ENCODE measurements around the gene NXT2. TPM values are rescaled to one million over a fixed set of nuclear protein-coding genes. Genes with fewer than 3 reads are reported as not detected.
A peak's percentile ranks its signal among the peaks of the same experiment; 100 is the strongest.
"Not testable (repeated sequence)": the region's sequence is repeated elsewhere in the genome, so short reads cannot be mapped to it uniquely, and the experiment has no call there.

NXT2 gene
- total RNA-seq: 8.1 TPM
- long read RNA-seq, transcript NXT2-203 (4 exons, 2,562 nt): minor isoform, 6 of 15 reads
- long read RNA-seq, transcript NXT2-202 (4 exons, 1,085 nt): major isoform, 8 of 15 reads
- long read RNA-seq, partial matches to known transcripts: 0 of 15 reads
- long read RNA-seq, other reads (novel, unspliced or antisense): 1 of 15 reads

DNA sequence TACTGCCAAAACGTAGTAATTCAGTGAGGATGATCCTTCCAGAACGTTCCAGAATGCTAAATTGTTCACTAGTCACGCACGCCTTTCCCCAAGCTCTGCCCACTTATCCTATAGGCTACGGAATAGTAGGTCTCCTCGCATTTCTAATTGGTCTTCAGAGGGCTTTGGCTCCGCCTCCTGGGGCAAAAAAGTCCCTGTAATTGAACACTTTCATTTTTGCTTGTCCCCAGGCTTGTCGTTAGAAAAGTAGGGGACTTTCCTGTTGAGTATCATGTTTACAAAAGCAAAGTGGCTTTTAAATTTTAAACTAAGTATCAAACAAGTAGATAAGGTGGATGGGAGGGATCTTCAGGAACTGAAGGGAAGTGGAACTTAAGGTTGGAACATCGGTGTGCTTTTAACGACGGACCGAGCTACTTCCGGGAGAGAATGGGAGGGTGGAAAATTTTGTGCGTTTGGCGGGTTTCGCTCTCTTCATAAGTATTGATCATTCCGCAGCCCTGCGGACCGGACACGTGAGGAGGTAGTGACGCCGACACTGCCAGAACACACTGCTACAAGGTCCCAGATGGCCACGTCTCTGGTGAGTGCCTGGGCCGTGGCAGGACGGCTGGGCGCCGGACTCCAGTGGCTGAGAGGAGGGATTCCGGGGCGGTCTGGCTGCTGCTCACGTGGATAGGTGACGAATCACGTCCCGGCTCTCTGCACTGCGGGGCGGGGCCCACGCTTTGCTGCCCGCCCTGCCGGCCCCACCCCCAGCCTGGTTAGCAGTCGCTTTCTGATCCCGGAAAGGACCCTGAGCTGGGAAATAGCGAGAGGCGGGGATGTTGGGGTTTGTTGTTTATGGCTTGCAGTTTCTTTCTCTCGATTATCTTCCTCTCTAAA lies at the start of gene NXT2:
Gene NXT2 (plus strand): TSS at position 406 of the 885 bp plus-strand sequence. CDS start 163 bp downstream, at position 569.
- DNase-seq (ENCODE audit: low spot score): peak; percentile 94

DNA sequence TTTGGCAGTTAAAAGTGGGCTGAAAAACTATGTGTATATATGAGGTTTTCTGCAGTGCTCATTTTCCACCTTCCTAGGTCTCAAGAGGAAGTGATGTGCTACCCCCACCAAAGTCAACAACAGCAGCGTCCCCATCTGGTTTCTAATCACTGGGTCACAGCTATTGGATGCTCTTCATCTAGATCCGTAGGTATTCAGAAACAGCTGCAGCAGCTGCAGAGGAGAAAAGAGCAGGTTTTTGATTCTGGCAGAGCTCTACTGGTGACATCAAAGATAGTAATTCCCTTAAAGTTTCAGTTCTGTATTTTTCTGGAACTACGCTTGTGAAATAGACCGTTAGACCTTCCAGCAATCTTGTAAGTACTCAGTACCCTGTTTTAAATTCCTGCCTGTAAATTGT lies 49.0 kb upstream of the NXT2 start:
- DNase-seq (ENCODE audit: low spot score): no peak

GRCh38 chrX:109489174-109489573 lies 47.5 kb upstream of the NXT2 start:
- DNase-seq (ENCODE audit: low spot score): no peak

DNA sequence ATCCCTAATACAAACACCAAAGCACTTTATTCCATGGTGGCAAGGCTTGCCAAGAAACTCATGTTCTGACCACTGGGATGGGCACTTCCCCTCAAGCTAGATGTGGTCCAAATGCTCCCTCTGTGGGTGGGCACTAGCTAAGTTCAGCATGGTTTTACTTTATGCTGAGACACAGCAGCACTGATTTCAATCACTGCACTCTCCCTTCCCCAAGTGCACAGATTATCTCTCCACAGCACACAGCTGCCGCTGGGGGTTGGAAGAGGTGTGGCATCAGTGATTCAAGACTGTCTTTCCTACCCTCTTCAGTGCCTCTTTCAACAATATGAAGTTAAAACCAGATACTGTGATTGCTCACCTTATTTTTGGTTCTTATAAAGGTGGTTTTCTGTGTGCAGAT lies 38.2 kb upstream of the NXT2 start:
- DNase-seq (ENCODE audit: low spot score): no peak

- no peak for DNase-seq (ENCODE audit: low spot score)
These were observed 35.5 kb upstream of the NXT2 start for GRCh38 chrX:109501176-109501575.

- DNase-seq (ENCODE audit: low spot score): no peak
These were observed 27.7 kb upstream of the NXT2 start for GRCh38 chrX:109508915-109509314.

DNA sequence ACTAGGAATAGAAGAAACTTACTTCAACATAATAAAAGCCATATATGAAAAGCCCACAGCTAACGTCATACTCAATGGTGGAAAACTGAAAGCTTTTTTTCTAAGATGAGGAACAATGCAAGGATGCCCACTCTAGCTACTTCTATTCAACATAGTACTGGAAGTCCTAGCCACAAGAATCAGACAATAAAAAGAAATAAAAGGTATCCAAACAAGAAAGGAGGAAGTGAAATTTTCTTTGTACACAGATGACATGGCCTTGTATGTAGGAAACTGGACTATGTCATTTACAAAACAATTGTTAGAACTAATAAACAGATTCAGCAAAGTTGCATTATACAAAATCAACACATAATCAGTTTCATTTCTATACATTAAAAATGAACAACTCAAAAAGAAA lies 25.5 kb upstream of the NXT2 start:
- DNase-seq (ENCODE audit: low spot score): no peak

DNA sequence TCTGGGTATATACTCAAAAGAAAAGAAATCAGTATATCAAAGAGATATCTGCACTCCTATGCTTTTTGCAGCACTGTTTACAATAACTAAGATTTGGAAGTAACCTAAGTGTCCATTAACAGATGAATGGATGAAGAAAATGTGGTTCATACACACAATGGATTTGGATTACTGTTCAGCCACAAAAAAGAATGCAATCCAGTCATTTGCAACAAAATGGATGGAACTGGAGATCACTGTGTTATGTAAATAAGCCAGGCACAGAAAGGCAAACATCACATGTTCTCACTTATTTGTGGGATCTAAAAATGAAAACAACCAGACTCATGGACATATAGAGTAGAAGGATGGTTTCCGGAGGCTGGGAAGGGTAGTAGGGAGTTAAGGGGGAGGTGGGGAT lies 17.6 kb upstream of the NXT2 start:
- no peak for DNase-seq (ENCODE audit: low spot score)

- DNase-seq (ENCODE audit: low spot score): no peak
These were observed 3.6 kb upstream of the NXT2 start for GRCh38 chrX:109533005-109533404.

DNA sequence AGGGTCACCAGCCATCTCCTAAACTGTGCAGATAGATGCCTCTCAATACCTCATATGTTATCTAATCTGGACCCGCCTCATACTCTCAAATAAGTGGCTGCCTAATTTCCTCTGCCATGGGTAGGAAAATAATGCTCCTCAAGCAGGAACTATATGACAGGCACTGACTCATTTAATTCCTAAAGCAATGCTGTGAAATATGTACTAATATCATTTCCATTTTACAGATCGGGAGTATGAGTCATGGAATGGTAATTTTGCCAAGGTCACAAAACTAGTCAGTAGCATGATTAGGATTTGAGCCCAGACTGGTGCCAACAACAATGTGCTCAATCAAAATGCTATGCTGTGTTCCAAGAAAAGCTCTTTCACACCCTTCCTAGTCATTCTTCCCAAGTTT lies 3.0 kb upstream of the NXT2 start:
- DNase-seq (ENCODE audit: low spot score): no peak

DNA sequence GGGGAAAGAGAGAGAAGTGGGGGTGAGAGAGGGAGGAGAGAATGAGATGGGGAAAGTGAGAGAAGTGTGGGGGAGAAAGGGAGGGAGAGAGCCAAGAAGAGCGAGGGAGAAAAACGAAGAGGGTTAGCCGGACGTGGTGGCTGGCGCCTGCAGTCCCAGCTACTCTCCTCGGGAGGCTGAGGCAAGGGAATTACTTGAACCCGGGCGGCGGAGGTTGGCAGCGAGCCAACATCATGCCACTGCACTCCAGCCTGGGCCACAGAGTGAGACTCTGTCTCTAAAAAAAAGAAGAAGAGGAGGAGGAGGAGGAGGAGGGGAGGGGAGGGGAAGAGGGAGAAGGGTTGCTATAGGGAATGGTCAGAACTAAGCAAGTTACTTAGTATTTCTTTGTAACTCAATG lies 1.7 kb upstream of the NXT2 start:
- DNase-seq (ENCODE audit: low spot score): no peak

GRCh38 chrX:109535578-109535977 lies 1.1 kb upstream of the NXT2 start:
- no peak for DNase-seq (ENCODE audit: low spot score)

GRCh38 chrX:109537324-109537665 lies 651 bp downstream of the NXT2 start:
- DNase-seq (ENCODE audit: low spot score): no peak

DNA sequence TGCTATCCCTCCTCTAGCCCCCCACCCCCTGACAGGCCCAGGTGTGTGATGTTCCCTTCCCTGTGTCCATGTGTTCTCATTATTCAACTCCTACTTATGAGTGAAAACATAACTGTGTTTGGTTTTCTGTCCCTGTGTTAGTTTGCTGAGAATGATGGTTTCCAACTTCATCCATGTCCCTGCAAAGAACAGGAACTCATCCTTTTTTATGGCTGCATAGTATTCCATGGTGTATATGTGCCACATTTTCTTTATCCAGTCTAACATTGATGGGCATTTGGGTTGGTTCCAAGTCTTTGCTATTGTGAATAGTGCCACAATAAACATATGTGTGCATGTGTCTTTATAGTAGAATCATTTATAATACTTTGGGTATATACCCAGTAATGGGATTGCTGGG lies 2.4 kb downstream of the NXT2 start:
- not testable (repeated sequence) for DNase-seq (ENCODE audit: low spot score)

DNA sequence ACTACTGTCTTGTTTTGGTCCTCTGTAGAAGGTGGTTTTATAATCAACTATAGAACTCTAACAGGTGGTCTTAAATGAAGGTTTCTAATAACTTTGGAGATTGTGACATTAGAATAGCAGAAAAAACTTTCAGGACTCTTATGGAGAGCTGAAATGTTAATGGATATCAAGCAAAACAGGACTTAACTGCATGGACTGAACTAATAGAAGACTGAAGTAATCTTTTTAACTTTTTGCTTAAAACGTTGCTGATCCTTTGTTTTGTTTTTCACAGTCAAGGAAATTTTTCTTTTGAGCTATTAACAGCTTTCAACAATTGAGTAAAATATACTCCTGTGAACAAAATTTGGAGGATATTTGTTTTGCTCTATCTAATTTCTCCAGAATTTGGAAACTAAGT lies 17.2 kb downstream of the NXT2 start:
- DNase-seq (ENCODE audit: low spot score): no peak

DNA sequence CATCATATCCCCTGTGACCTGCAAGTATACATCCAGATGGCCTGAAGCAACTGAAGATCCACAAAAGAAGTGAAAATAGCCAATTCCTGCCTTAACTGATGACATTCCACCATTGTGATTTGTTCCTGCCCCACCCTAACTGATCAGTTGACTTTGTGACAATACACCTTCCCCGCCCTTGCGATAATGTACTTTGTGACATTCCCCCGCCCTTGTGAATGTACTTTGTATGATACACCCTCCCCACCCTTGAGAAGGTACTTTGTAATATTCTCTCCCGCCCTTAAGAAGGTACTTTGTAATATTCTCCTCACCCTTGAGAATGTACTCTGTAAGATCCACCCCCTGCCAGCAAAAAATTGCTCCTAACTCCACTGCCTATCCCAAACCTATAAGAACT lies 39.4 kb downstream of the NXT2 start:
- not testable (repeated sequence) for DNase-seq (ENCODE audit: low spot score)

DNA sequence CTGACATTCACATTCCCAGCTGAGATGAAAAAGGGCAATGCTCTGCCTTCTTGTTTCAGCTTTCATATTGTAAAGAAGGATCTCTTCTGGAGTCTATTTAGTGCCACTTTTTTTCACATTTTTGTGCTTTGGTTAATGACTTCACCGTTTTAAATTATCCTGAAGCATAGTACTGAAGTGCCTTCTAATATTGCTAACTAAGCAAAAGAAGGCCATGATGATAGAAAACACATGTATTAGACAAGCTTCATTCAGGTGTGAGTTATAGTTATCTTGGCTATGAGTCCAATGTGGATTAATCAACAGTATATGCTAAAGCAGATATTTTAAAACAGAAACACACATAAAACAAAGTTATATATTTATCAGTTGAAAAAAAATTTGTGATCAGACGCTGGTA lies 40.4 kb downstream of the NXT2 start:
- DNase-seq (ENCODE audit: low spot score): no peak

DNA sequence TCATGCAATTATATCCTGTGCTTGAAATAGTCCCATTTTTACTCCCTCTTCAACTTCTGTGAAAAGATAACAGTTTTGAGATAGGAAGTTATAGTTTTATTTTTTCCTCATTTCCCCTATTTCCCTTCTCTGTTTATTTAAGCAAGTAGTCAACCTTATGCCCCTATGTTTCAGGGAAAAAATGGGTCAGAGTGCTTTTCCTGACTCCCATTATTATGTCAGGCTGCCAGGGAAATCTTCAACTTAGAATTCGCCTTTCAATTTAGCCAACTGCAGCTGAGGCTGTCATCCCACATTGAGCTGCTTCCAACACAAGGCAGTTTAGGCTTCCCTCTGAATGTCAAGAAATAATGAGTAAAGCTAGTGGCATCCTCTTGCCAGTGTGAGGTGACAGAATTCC lies 42.3 kb downstream of the NXT2 start:
- no peak for DNase-seq (ENCODE audit: low spot score)

DNA sequence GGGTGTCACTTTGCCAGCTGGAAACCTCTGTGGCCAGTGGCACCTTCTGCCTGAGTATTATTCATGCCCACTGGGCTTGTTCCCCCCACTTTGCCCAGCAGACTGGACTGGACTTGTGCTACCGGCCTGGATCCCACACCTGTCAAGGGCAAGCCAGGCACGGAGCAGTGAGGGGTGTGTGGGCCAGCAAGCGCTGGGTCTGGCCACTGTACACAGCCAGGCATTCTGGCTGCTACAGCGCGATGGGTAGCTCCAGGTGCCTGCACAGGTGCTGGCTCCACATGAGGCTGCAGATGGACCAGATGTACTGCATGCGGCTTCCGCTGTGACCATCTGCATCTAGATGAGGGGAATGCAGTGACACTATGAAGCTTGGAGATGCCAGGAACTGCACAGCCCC lies 48.8 kb downstream of the NXT2 start:
- no peak for DNase-seq (ENCODE audit: low spot score)

DNA sequence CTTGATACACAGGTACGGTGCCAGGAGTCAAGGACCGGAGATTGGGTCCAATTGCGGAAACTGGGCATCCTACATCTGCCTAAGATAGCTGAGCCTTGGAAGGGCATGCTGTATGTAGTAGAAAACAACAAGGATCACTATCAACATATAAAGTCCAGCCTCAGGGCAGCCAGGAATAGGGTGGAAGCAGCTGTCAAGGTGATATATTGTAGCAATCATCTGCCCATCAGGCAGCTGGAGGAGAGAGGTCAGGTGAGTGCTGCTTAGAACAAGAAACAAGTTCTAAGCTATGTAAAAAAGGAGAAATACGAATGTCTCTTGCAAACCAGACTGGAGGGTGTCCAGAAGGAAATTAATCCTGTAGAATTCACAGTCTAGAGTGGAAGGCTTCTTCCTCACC lies 53.5 kb downstream of the NXT2 start:
- no peak for DNase-seq (ENCODE audit: low spot score)

All from mesenteric fat pad (tissue), 1 donor.